Measurements from ENCODE around the gene RBMX2.

Gene RBMX2

DNA sequence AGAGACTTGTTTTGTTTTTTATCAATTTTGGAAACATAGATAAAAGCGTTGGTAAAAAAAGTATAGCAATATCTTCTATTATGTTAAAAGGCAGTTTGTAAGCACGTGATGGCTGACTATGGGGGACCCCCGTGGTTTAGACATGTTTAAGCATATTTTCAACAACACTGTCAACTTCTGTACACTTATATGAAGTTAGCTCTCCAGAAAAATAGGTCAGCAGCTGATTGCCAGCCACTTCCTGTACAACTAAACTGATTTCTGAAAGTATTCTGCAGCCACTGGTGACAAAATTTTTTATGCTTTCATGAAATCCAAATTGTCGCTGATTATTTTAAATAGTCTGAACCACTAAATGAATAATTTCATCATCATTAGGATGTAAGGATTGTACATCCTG is 45.2 kb downstream of the RBMX2 start:
- no peak for DNase-seq
